ENCODE results near the gene DYRK2.

DYRK2 gene

GRCh38 chr12:67647181-67647798 is 1.3 kb upstream of the DYRK2 start:
- FAIRE-seq = no peak

- FAIRE-seq = no peak
Observed at GRCh38 chr12:67647799-67648520, 585 bp upstream of the DYRK2 start.

DNA sequence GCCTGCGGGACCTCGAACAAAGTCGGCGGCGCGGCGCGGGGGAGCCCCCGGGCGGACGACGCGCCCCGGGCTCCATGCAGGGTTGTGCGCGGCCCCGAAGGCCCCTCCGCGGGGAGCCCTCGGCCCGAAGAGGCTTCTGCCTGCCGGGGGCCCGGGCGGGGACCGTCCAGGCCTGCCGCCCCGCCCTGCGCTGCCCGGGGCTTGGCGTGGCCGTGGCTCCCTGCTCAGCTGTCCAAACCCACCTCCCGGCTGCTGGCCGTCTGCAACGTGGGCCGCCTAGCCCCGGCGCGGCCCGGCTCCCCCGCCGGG is 670 bp downstream of the DYRK2 start:
- no peak for FAIRE-seq

DNA sequence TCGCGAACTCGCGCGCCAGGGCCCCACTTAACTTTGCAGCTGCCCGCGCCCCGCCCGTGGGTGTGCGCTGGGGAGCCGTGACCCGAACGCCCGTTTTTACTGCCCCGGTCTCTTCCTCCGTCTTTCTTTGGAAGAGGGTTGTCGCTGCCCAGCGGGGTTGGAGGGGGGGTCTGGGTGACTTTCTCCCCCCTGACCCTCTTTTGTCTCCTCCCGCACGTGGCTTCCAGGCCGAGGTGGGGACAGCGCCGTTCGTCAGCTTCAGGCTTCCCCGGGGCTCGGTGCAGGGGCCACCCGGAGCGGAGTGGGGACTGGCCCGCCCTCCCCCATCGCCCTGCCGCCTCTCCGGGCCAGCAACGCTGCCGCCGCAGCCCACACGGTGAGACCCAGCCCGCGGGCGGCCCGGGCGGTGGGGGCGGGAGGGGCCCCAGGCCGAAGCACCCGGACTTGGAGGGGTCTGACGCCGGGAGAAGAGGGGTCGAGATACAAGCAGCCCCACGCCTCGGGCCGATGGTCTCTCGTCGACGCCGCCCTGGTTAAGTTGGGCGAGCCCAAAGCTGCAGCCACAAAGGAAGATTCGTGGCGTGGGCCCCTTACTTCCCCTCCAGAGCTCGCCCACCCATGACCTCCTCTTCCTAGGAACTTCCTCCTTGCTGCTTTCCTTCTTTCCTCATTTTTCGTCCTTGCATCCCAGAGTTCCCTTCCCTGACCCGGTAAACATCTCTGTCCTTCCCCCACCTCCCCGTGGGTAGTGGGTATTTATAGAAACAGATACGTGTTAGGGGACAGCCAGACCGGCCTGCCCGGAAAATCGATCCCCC is 1.2 kb downstream of the DYRK2 start:
- no peak for FAIRE-seq

DNA sequence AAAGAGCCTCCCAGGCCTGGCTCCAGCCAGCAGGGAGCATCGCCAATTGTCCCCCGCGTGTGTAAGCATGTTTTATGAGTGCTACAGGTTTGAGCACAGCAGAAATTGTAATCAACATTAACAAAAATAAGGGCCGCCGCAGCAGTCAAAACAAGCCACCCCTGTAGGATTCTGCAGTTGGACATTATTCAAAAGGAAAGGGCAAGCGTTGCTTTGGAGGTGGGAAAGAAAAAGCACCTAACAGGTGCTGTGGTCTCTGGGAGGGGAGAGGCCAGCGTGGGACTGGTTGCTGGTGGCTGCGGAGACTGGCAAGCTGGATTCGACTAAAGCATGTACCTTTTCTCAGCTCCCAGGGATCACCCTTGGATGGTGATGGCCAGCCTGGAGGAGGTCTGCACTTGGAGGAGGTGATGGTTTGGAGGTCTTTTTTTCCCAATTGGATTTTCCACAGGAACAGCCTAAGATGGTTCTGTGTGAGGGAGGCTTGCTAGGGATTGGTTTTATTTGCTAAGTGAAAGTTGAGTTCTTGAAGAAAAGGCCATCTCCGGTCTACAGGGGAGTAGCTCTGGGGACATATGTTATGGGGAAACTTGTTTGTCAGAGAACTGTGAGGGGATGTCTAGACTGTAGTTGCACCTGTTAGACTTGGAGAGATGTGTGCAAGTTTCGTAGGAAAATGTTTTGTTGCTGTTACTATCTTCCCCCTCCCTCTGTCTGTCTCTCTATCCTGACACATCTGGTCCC is 2.0 kb downstream of the DYRK2 start:
- FAIRE-seq = no peak

DNA sequence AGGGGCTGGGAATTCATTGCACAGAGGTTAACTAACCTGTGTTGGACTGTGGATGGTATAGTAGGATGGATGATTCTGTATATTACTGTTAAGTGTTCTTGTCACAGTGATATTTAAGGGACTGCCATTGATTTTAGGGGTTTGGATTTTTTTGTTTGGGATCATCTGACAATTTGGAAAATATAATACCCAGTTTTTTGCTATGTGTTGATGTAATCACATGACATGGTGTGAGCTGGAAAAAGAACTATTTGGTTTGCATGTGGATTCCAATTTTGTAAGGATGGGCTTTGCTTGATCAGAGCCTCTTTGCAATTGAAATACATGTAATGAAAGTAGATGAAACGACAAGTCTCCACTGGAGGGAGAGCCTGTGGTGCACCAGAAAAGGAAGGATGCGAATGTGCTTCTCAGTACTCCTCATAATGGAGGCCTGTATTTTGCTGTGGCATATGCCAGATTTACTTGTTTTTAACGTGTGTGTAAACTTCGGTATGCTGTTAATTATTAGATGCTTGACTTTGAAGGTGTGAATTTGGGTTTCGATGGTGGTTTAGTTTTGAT is 2.7 kb downstream of the DYRK2 start:
- FAIRE-seq = no peak

DNA sequence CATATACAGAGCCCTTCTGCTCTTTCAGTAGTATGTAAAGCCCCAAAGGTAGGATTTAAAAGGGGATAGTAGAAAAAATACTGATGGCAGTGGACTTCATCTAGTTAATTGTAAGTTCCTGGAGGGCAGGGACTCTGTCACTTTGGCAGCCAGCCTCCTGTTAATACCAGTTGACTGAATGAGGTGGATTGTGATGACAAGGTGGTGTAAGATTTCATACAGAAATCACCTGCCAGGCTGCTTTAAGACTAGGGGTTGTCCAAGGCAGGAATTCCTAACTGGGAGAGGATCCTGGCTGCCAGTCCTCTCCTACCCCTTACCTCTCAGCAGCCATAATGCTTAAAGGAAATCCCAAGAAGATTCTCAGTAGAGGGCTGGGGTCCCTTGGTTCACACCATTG is 7.3 kb downstream of the DYRK2 start:
- FAIRE-seq = no peak

DNA sequence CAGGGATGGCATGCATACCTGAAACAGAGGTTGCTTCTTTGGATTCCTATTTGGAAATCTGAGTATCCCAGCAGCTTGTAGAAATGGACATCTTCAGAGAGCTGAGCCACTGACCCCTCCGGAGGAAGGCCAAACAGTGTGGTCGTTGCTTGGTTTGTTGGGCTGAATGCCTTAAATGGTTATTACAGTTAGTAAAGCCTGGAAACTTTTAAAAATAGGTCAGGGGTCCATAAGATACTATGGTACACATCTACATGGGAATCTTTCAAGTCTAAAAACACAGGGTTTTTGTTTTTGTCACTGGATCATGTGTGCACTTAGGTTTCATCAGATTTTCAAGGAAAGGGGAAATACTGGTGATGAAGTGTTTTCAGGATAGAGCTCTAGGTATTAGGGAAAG is 7.7 kb downstream of the DYRK2 start:
- no peak for FAIRE-seq

DNA sequence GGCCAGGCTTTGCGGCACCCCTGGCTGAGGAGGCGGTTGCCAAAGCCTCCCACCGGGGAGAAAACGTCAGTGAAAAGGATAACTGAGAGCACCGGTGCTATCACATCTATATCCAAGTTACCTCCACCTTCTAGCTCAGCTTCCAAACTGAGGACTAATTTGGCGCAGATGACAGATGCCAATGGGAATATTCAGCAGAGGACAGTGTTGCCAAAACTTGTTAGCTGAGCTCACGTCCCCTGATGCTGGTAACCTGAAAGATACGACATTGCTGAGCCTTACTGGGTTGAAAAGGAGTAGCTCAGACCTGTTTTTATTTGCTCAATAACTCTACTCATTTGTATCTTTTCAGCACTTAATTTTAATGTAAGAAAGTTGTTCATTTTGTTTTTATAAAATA is 9.9 kb downstream of the DYRK2 start:
- FAIRE-seq = no peak

DNA sequence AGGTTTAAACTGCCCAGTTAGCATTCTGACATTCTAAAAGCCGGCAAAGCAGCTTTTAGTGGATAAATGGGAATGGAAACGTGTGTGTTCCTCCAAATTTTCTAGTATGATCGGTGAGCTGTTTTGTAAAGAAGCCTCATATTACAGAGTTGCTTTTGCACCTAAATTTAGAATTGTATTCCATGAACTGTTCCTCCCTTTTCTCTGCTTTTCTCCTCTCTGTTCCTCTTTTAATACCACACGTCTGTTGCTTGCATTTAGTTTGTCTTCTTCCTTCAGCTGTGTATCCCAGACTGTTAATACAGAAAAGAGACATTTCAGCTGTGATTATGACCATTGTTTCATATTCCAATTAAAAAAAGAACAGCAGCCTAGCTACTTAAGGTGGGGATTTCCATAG is 10.7 kb downstream of the DYRK2 start:
- FAIRE-seq = no peak

DNA sequence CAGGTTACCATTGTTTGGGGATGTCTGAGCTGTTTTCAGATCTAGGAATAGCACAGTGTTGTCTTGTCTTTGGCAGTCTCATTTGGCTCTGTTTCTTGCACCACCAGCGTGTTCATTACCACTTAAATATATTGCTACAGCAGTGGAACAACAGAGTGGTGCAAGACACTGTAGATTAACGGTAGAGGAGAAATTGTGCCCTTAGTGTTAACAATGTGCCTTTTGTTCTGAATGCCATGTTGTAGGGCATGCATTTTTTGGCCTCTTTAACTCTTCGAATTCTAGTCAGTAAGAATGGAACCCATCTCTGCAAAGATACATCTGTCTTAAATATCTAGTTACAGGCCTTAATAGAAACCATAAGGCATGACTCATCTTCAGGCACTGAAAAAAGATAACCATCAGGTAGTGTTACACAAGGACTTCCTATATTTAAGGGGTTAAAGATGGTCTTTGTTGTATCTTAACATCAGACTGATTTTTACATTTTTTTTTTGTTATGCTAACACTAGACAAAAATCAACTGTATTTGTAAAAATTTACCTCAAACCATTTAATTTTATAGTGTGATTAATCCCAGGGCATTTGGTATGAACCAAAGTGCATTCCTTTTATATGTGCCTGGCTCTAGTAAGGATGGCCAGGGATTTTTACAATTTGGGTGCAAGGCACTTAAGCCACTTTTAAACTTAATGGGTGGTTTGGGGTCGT is 12.9 kb downstream of the DYRK2 start:
- no peak for FAIRE-seq

DNA sequence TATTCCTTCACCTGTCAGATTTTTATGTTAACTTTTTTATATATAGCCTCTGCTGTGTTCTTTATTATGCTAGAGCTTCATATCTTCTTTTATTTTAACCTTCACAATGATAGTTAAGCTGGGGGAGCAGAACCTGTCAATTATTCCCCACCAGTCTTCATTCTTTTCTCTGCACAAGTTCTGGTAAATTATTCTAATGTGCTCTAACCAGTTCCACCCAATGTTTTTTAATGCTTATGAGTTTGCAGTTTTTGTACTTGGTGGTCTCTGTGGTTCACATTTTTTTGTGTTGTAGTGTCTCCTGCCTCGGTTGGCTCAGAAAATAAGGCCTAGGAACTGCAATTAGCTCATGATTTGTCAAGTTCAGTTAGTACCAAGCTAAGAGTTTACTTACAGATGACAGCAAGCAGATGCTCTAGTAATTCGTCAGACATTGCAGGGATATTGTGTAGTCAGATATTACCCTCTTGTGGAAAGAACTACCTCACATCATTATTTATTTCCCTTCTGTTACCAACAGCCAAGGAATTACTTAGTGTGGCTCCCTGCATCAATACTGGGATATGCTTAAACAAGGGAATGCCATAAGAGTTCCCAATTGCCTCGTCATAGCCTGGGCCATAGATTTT is 14.5 kb downstream of the DYRK2 start:
- FAIRE-seq = no peak

- no peak for FAIRE-seq
Observed at GRCh38 chr12:67664171-67664570, 15.6 kb downstream of the DYRK2 start.

GRCh38 chr12:67665679-67666078 is 17.1 kb downstream of the DYRK2 start:
- no peak for FAIRE-seq

DNA sequence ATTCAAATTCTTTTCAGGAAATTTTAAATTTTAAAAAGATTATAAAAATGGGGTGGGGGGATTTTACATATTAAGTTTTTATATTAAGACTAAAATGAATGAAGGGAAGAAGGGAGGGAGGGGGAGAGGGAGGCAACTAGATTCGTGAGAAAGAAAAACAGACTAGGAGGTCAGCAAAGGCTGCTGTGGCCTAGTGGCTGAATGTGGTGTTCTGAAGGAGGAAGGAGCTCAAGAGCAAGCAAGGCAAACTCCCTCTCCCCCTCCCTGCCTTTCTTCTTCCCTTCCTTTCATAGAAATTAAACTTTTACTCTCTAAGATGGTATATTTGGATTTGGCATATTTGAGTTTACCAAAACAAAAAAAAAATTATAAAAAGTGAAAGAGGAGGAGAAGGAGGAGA is 18.1 kb downstream of the DYRK2 start:
- FAIRE-seq = no peak

DNA sequence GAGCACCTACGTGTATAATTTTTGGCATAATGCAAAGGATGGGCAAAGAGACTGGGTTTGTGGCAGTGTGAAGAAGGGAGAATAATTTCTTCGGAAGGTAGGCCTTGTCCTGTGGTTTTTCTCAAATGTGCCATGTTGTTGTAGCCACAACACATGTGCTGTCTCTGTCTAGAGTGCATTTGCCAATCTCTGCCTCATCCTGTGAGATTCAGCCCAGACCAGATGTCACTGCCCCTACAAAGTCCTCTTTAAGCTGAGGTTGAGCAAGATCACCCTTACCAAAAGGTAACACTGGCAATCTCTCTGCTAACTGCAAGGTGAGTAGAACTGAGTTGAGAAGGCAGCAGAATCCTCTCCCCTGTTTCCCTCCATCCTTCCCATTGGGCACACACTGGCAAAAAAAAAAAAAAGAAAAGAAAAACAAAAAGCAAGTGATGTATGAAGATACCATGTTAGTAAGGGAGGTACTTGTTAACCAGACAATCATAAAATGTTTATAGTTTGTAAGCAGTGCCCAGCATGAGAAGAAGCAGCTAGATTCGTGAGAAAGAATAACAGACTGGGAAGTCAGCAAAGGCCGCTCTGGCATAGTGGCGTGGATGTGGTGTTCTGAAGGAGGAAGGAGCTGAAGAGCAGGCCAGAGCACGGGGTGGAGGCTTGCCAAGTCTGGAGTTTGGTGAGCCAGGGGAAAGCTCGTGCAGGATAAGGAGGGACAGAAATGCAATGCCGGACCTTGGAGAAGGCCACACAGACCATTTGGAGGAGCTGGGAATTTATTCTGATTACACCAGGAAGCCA is 18.9 kb downstream of the DYRK2 start:
- FAIRE-seq = no peak

GRCh38 chr12:67669217-67669933 is 20.8 kb downstream of the DYRK2 start:
- FAIRE-seq = no peak

DNA sequence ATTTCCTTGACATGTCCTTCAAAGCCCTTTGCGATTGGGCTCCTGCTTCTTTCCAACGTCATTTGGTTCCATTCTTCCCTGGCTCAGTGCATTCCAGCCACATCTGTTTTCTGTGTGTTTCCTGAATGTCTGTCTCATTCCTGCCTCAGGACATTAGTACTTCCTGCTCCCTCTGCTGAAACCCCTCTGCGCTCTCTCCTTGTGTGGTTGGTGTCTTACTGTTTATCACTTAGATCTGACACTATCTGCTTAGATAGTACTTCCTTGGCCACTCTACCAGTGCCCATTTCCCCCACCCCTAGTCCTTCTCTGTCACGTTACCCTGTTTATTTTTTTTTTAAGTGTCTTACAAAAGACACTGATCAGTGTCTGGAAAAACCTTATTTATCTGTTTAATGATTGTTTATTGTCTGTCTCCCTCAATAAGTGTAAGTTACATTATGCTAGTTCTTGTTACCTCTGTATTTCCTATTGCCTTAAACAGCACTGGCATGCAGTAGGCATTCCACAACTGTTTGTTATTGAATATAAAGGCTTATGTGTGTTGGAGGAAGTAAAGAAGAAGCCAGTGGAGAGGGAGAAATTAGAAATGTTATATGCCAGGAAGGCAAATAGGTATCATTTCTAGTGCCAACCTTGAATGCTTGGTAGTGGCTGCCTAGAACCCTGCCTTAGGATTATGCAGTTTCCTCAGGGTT is 21.5 kb downstream of the DYRK2 start:
- no peak for FAIRE-seq

DNA sequence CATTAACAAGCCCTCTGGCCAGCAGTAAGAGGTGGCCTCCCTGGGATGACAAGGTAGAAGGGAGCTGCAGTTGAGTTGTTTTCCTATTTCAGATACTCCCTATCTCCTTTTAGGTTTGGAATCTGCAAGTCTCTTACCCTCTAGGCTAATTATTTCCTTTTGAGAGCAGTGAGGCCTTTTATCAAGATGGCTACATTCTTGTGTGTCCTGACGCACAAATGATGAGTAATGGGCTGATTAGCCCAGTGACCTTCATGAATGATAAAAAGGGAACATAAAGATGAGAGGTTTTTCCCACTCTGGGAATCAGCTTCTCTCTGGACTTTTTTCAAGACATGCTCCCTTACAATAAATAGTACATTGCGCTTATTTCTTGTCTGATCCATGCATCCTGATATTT is 22.9 kb downstream of the DYRK2 start:
- FAIRE-seq = no peak

DNA sequence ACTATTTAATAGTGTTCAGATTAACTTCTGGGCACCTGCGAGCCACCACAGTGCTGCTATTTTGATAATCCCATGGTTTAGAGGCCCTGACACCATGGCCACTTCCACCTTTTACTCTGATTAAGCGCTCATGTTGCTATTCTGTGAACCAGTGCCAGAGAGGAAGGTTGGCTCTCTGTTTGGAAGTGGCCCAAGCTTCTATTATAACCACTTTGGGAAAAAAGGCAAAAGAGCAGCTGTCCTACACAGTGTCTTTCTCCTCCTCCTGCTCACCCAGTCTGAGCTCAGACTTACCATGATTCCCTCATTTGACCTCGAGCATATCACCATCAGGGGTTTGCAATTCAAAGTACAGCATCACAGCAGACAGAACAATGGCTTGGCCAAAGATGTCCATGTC is 23.3 kb downstream of the DYRK2 start:
- FAIRE-seq = no peak
